A172 (cell line): ENCODE results near the gene GPR146. TPM values are rescaled to one million over a fixed set of nuclear protein-coding genes. Genes with fewer than 3 reads are reported as not detected.

Experiments
- DNase-seq: peaks from one replicate; pipeline ENCODE4 v3.0.0-alpha.2; 2015; ENCODE audit warnings: low spot score
- total RNA-seq: library from RNA; depleted of rRNA; stranded (reverse); fragments of >200 nt; shearing (Covaris generic); gene quantifications from 2 replicates; pipeline ENCODE4 v1.2.3, GENCODE V29; 2014

GPR146 gene
- total RNA-seq, 1 experiment from 2014 or later = 1.1 TPM

GRCh38 chr7:1043552-1044188 is 676 bp upstream of the GPR146 start:
- DNase-seq = no peak

GRCh38 chr7:1045069-1046063 is 1.0 kb downstream of the GPR146 start:
- DNase-seq = no peak

DNA sequence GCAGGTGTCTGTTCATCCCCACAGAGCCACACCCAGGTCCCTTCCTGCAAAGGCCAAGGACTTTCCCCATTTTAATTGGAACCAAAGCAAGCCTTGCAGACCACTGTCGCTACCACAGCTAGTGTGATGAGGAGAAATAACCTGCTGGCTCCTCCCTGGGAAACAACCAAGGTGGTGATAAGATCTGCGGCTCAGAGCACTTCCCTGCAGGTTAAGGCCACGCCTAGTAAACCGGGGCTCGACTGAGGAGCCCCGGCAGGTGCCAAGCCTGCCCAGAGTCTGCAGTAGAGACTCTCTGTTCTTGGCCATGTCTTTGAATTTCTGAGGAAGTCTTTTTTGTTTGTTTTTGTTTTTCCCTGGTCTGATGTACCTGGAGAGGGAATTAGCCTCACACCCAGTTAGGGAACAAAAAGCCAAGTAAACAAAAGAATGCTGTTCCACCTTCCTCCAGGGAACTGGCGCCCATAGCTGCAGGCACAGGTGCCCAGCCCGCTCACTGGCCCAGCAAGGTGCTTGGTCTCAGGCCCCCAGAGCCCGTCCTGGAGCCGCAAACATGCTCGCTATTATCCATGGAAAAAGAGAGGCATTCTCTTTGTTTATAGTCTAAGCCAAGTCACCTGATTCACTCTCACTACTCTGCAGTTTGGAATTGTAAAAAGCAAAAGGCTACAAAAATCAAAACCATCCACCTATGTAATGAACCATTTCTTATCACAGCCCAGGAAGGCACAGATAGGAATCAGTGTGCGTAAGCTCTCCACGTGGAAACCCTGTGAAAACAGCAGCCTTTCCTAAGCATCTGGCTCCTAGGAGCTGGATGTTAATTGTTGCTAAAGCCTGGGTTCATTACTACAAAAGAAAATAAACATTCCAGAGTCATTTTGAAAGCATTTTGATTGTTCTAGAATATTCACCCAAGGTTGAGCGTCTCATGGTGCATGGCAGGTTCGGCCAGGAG is 2.7 kb downstream of the GPR146 start:
- DNase-seq = no peak

DNA sequence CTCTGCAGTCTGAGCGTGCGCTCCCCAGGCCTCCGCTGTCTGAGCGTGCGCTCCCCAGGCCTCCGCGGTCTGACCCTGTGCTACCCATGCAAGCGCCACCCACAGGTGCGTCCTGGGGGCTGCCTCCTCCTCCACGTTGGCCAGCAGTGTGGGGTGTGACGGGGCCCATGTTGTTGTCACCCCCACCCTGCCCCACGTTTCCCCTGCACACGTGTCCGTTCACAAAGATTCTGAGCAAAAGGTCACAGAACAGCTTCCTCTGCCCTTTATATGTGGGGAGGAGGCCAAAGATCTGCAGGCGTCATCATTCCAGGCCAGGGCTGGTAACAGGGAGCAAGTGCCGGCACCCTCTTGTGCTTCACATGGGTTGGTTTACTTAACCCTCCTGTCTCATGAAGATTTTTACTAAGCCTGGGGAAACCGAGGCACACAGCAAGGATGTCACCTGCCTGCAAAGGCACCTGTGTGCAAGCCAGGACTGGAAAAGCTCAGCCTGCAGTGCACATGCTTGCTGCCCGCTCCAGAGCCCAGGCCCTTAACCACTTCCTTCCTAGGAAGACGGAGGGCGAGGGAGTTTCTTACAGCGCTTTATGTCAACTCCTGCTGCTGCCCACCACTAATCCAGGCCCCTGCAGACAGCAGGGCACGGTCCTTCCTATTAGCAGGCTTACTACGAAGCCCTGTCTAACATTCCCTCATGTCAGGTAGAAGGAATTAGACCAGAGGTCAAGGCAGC is 4.8 kb downstream of the GPR146 start:
- DNase-seq = no peak

GRCh38 chr7:1049801-1050200 is 5.5 kb downstream of the GPR146 start:
- DNase-seq = no peak

DNA sequence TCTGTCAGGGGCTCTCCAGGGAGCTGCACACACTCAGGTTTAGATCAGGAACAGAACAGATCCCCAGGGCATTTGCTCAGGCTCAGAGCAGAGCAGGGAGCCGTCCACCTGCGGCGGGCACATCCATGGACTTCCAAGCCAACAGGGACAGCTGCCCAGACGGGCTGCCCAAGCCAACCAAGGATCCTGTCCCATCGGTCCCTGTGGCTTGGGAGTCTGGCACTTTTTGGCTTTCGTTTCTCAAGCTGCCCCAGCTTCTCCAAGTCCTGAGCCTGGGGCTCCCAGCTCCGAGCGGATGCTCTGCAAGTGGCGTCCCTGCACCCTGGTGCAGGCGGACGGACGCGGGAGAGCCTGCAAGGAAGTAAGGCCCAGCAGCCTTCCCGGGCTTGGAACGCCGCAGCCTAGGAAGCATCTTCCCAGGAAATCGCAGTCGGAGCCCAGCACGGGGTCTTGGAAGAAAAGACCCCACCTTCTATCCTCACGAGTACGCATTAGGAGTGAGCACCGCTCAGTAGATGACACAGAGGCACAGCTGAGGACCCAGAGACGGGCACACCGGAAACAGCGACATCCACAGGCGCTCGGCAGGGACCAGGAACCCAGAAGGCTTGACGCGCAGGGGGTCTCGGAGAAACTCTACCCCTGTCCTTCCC is 6.0 kb downstream of the GPR146 start:
- no peak for DNase-seq

GRCh38 chr7:1050956-1051690 is 6.8 kb downstream of the GPR146 start:
- DNase-seq = no peak

- DNase-seq = no peak
Measured at GRCh38 chr7:1052031-1052818, 7.9 kb downstream of the GPR146 start.

GRCh38 chr7:1053002-1053411 is 8.7 kb downstream of the GPR146 start:
- no peak for DNase-seq

DNA sequence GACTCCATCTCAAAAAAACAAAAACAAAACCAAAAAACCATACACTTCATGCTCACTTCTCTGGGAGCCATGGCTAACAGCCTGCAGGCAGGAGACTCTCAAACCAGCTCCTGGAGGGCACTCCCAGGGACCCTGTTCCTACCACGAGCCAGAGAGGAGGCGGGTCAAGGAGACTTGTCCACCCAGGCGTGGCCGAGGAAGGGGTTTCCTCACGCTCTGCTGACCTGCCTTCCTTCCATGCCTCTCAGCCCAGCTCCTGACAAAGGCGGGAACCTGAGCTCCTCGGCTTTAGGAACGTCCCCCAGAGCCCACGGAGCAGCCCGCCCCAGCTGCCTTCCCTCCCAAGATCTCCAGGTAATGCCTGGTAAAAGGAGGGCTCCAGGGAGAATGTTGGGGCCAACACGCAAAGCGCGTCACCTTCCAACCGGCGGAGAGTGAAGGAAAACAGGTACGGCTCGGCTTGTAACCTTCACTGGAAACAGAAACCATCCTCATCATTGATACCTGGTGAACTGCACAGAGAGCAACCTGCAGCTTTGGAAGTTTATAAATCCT is 9.5 kb downstream of the GPR146 start:
- no peak for DNase-seq

- DNase-seq = no peak
Measured at GRCh38 chr7:1054438-1054837, 10.1 kb downstream of the GPR146 start.

GRCh38 chr7:1054861-1055450 is 10.6 kb downstream of the GPR146 start:
- DNase-seq = no peak

- no peak for DNase-seq
Measured at GRCh38 chr7:1055491-1055955, 11.2 kb downstream of the GPR146 start.

- DNase-seq = peak; percentile 72
Measured at GRCh38 chr7:1055956-1056784, 11.8 kb downstream of the GPR146 start.

DNA sequence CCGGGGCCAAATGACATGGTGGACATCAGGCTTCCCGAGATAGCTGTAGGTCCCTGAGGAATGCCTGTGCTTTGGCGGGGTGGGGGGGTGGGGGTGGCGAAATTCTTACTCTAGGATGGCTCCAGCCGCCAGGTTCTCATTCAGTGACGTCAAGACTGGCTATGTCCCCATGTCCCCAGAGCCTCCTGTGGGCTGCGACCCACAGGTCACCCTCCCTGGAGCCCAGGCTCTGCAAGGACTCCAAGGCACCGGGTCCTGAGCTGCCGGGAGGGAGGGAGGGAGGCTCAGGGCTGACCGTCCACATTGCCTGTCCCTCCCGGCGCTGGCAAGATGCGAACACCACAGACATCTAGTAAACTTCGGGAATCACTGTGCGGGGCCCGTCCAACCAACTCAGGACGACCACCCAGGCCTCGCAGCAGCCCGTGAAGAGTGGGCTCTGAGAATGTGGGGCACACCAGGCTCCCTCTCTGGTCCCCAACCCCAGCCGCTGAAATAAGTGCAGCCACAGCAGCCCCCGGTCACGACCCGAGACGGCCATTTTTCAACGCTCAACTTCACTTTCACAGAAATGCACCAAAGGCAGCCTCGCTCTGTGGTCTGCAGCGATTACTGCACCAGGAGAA is 12.6 kb downstream of the GPR146 start:
- DNase-seq = no peak

- no peak for DNase-seq
Measured at GRCh38 chr7:1057416-1058291, 13.3 kb downstream of the GPR146 start.
